C4-2B (cell line): ENCODE measurements around the gene ARMC3.

Source experiments
- CTCF ChIP-seq: fragments of 450-650 bp; conservative IDR thresholded peaks from 2 replicates; pipeline ENCODE4 v1.5.1; 2017; ENCODE audit warnings: mild to moderate bottlenecking
- ZFX ChIP-seq: fragments of 450-650 bp; IDR thresholded peaks from 2 replicates; pipeline ENCODE4 v1.6.1; 2017

GRCh38 chr10:23060918-23061317 is 133.1 kb downstream of the ARMC3 start:
- no peak for TF ChIP-seq CTCF
- no peak for TF ChIP-seq ZFX
